A673 (cell line): ENCODE measurements around the gene PFDN4. TPM values are rescaled to one million over a fixed set of nuclear protein-coding genes. Genes with fewer than 3 reads are reported as not detected.
"Not testable (repeated sequence)": the region's sequence is repeated elsewhere in the genome, so short reads cannot be mapped to it uniquely, and the experiment has no call there.

ENCODE experiments used
- BruUV-seq: library from RNA; stranded (reverse); fragments of 400-500 nt; replicated peaks from 2 replicates; lab custom pipeline; 2021; lab: Mats Ljungman, UMichigan
- CTCF ChIA-PET: fragments of 300-600 bp; sonication (Branson Sonifier 250); formaldehyde crosslinking; loops from one replicate; lab custom pipeline; 2022; ENCODE audit warnings: antibody characterized with exemption; lab: Charles Lee
- POLR2A ChIA-PET: fragments of 300-600 bp; sonication (Branson Sonifier 250); formaldehyde crosslinking; loops from one replicate; lab custom pipeline; 2022; ENCODE audit warnings: antibody characterized with exemption; ENCODE audit not compliant: low non-redundant PET; lab: Charles Lee
- DNase-seq: peaks from one replicate; pipeline ENCODE4 v3.0.0-alpha.2; 2015; ENCODE audit warnings: low spot score
- H3K27ac ChIP-seq: fragments of 200-600 bp; sonication (generic); 2 replicates; pipeline ENCODE4 v1.5.1; 2016; ENCODE audit warnings: mixed run types, low read depth, mild to moderate bottlenecking, mixed read lengths, antibody characterized with exemption, low read length; ENCODE audit not compliant: poor library complexity, severe bottlenecking
- H3K27me3 ChIP-seq: fragments of 200-600 bp; sonication (generic); replicated peaks from 2 replicates; pipeline ENCODE4 v1.6.1; 2017; ENCODE audit warnings: mixed run types, low read depth, mild to moderate bottlenecking, mixed read lengths, antibody characterized with exemption, low read length; ENCODE audit not compliant: insufficient read depth, poor library complexity
- H3K36me3 ChIP-seq: fragments of 200-600 bp; sonication (generic); 2 replicates; pipeline ENCODE4 v1.6.1; 2016; ENCODE audit warnings: mixed run types, mild to moderate bottlenecking, mixed read lengths, antibody characterized with exemption, low read length; ENCODE audit not compliant: insufficient read depth, poor library complexity, severe bottlenecking
- H3K4me1 ChIP-seq: fragments of 200-600 bp; sonication (generic); 2 replicates; pipeline ENCODE4 v1.6.1; 2017; ENCODE audit warnings: mixed run types, mild to moderate bottlenecking, mixed read lengths, antibody characterized with exemption, low read length; ENCODE audit not compliant: insufficient read depth, poor library complexity, severe bottlenecking
- H3K4me3 ChIP-seq: fragments of 200-600 bp; sonication (generic); 2 replicates; pipeline ENCODE4 v1.5.1; 2016; ENCODE audit warnings: low read depth, mixed run types, mild to moderate bottlenecking, mixed read lengths, low read length; ENCODE audit not compliant: poor library complexity, severe bottlenecking
- H3K9me3 ChIP-seq: fragments of 200-600 bp; sonication (generic); 2 replicates; pipeline ENCODE4 v1.6.1; 2016; ENCODE audit warnings: mixed run types, low read depth, mild to moderate bottlenecking, mixed read lengths, antibody characterized with exemption, low read length; ENCODE audit not compliant: poor library complexity, severe bottlenecking
- CTCF ChIP-seq: fragments of 300-800, 200-600 bp; sonication (generic); conservative IDR thresholded peaks from 2 replicates; pipeline ENCODE4 v1.5.1; 2017; ENCODE audit warnings: low read depth, mild to moderate bottlenecking, antibody characterized with exemption, low read length, moderate library complexity, mixed read lengths
- EZH2 ChIP-seq: fragments of 200-600 bp; sonication (generic); IDR thresholded peaks from 2 replicates; pipeline ENCODE4 v1.6.1; 2017; ENCODE audit warnings: borderline replicate concordance, low read depth, mild to moderate bottlenecking, mixed read lengths, antibody characterized with exemption, low read length; ENCODE audit not compliant: poor library complexity, severe bottlenecking
- intact Hi-C: fragments of 100-400 bp; cut with micrococcal nuclease; formaldehyde crosslinking; loops from one replicate; pipeline ENCODE4 v1.10.0; 2022; ENCODE audit not compliant: unreplicated experiment
- total RNA-seq: library from RNA; stranded (reverse); gene quantifications from 2 replicates; pipeline ENCODE4 v1.2.3, GENCODE V29; 2021

The PFDN4 gene
- total RNA-seq, 1 experiment from 2014 or later, result 76.0 TPM

DNA sequence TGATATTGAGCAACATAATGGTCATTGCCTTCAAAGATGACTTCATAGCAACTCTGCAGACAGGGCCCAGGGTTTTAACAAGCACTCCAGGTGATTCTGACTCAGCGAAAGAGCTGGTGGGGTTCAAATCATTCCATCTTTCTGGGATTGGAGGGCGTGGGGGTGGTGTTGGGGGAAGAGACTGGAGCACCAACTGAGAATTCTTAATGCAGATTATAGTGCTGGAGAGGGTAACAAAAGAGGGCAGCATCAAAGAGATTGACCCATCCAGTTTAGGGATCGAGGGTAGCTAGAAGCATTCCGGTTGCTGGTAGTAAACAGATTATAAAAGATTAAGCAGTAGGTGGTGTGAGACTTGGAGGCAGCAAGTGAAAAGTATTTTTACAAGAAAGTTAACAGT is 15.9 kb downstream of the PFDN4 start:
- H3K4me1 ChIP-seq, result no peaks in the 10 kb centered on the region
- no peak overlapping the region for H3K27ac ChIP-seq
- intact Hi-C loops, result no loop called here
- ChIA-PET POLR2A (no interaction called here), CTCF (no interaction called here)
- H3K27me3 ChIP-seq, result no peaks in the 10 kb centered on the region
- H3K4me3 ChIP-seq, result no peak overlapping the region
- peaks cover 6% of the 10 kb centered on the region for H3K36me3 ChIP-seq
- DNase-seq, result peak; percentile 19
- no TSS peak for BruUV-seq
- no peaks in the 10 kb centered on the region for H3K9me3 ChIP-seq
- TF ChIP-seq CTCF (no peak), EZH2 (no peak)

DNA sequence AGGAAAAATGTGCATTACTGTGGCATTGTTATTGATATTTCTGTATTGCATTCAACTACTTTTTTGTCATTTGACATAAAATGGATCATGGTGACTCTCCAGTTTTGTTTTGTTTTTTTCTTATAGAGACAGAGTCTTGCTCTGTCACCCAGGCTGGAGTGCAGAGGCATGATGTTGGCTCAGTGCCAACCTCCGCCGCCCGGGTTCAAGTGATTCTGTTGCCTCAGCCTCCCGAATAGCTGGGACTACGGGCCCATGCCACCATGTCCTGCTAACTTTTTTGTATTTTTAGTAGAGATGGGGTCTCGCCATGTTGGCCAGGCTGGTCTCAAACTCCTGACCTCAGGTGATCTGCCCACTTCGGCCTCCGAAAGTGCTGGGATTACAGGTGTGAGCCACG is 16.8 kb downstream of the PFDN4 start:
- CTCF ChIA-PET, DNase-seq, H3K27ac ChIP-seq, H3K4me1 ChIP-seq, H3K9me3 ChIP-seq, BruUV-seq, intact Hi-C loops, H3K36me3 ChIP-seq, POLR2A ChIA-PET, H3K27me3 ChIP-seq, H3K4me3 ChIP-seq: not testable (repeated sequence)

DNA sequence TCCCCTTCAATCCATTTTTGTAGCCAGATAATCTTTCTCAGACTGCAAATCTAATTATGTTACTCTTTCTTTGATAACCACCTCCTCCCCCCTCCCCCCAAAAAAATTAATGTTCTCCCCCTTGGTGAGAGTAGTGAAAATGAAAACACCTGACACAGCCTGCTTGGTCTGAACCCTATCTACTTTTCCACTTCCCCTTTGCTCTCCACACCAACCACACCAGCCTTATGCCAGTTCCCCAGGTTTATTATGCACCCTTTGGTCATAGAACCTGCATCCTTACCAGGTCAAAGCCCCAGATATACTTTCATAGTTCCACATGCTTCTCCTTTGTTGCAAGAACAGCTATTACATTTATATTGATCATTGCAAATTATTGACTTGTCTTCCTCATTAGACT is 19.4 kb downstream of the PFDN4 start:
- TF ChIP-seq CTCF (no peak), EZH2 (no peak)
- Histone ChIP-seq H3K36me3 (no peaks in the 10 kb centered on the region), H3K9me3 (no peaks in the 10 kb centered on the region), H3K4me3 (no peak overlapping the region), H3K4me1 (no peaks in the 10 kb centered on the region), H3K27me3 (no peaks in the 10 kb centered on the region), H3K27ac (no peak overlapping the region)
- CTCF ChIA-PET, result no interaction called here
- intact Hi-C loops, result no loop called here
- POLR2A ChIA-PET, result no interaction called here
- BruUV-seq, result no TSS peak
- DNase-seq, result no peak

DNA sequence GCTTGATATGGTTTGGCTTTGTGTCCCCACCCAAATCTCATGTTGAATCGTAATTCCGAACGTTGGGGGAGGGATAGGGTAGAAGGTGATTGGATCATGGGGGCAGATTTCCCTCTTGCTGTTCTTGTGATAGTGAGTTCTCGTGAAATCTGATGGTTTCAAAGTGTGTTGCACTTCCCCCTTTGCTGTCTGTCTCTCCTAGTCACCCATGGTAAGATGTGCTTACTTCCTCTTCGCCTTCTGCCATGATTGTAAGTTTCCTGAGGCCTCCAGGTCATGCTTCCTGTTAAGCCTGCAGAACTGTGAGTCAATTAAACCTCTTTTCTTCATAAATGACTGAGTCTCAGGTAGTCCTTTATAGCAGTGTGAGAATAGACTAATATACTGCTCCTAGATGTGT is 19.9 kb downstream of the PFDN4 start:
- no peak for DNase-seq
- ChIA-PET CTCF (no interaction called here), POLR2A (no interaction called here)
- Histone ChIP-seq H3K4me1 (no peaks in the 10 kb centered on the region), H3K9me3 (no peaks in the 10 kb centered on the region), H3K27me3 (no peaks in the 10 kb centered on the region), H3K36me3 (no peaks in the 10 kb centered on the region), H3K27ac (no peak overlapping the region), H3K4me3 (no peak overlapping the region)
- BruUV-seq, result no TSS peak
- TF ChIP-seq EZH2, result no peak
- TF ChIP-seq CTCF, result no peak
- intact Hi-C loops, result no loop called here
